IMR-90 (cell line): ENCODE data around the gene INTS11. TPM values are rescaled to one million over a fixed set of nuclear protein-coding genes. Genes with fewer than 3 reads are reported as not detected.

Experiments
- ATAC-seq: fragments of 200-7000 bp; cut with Tn5 transposase; 2 replicates; pipeline ENCODE4 v1.9.1; 2020; ENCODE audit warnings: low read depth, mild to moderate bottlenecking, moderate library complexity
- BruUV-seq: library from RNA; stranded (reverse); fragments of 400-500 nt; replicated peaks from 2 replicates; lab custom pipeline; 2021; lab: Mats Ljungman, UMichigan
- CTCF ChIA-PET: fragments of 300-600 bp; formaldehyde crosslinking; extraction: SDS; loops from one replicate; lab custom pipeline; 2021; ENCODE audit warnings: antibody characterized with exemption; lab: Yijun Ruan, JAX
- POLR2A ChIA-PET: fragments of 300-600 bp; sonication (Branson Sonifier 250); formaldehyde crosslinking; loops from one replicate; lab custom pipeline; 2022; ENCODE audit warnings: antibody characterized with exemption; ENCODE audit not compliant: unreplicated experiment; lab: Charles Lee
- DNase-seq: peaks from one replicate; pipeline ENCODE4 v3.0.0; 2013
- H2AFZ ChIP-seq: replicated peaks from 2 replicates; pipeline ENCODE3; 2013; ENCODE audit warnings: low read length, mild to moderate bottlenecking; ENCODE audit not compliant: poor library complexity
- H2AK5ac ChIP-seq: 2 replicates; pipeline ENCODE4 v1.6.1; 2013; ENCODE audit warnings: low read depth, low read length, inconsistent platforms
- H2AK9ac ChIP-seq: replicated peaks from 2 replicates; pipeline ENCODE3; 2013; ENCODE audit warnings: mild to moderate bottlenecking, low read depth, low read length, moderate library complexity; ENCODE audit not compliant: poor library complexity
- H2BK120ac ChIP-seq: 2 replicates; pipeline ENCODE4 v1.6.1; 2013; ENCODE audit warnings: low read depth, low read length, inconsistent platforms
- H2BK15ac ChIP-seq: 3 replicates; pipeline ENCODE4 v1.6.1; 2013; ENCODE audit warnings: low read depth, low read length, inconsistent platforms
- H2BK20ac ChIP-seq: 2 replicates; pipeline ENCODE4 v1.6.1; 2013; ENCODE audit warnings: low read depth, mild to moderate bottlenecking, inconsistent platforms, low read length, moderate library complexity
- H2BK5ac ChIP-seq: 2 replicates; pipeline ENCODE4 v1.6.1; 2013; ENCODE audit warnings: mild to moderate bottlenecking, low read depth, low read length, inconsistent platforms; ENCODE audit not compliant: poor library complexity, severe bottlenecking
- H3K14ac ChIP-seq: replicated peaks from 2 replicates; pipeline ENCODE4 v1.6.1; 2013; ENCODE audit warnings: low read depth, low read length, inconsistent platforms
- H3K18ac ChIP-seq: 2 replicates; pipeline ENCODE4 v1.6.1; 2013; ENCODE audit warnings: low read depth, low read length, control low read depth
- H3K23ac ChIP-seq: 2 replicates; pipeline ENCODE4 v1.6.1; 2013; ENCODE audit warnings: low read depth, low read length, inconsistent platforms
- H3K27ac ChIP-seq: 2 replicates; pipeline ENCODE4 v1.5.1; 2013; ENCODE audit warnings: mild to moderate bottlenecking, control low read depth, low read length; ENCODE audit not compliant: insufficient read depth
- H3K27me3 ChIP-seq: 2 replicates; pipeline ENCODE4 v1.6.1; 2013; ENCODE audit warnings: low read length; ENCODE audit not compliant: control insufficient read depth, insufficient read depth
- H3K36me3 ChIP-seq: 2 replicates; pipeline ENCODE4 v1.6.1; 2013; ENCODE audit warnings: low read length, mixed read lengths; ENCODE audit not compliant: control insufficient read depth, insufficient read depth
- H3K4ac ChIP-seq: 2 replicates; pipeline ENCODE4 v1.6.1; 2013; ENCODE audit warnings: low read depth, low read length, inconsistent platforms
- H3K4me1 ChIP-seq: 2 replicates; pipeline ENCODE4 v1.6.1; 2013; ENCODE audit warnings: low read length, mixed read lengths; ENCODE audit not compliant: control insufficient read depth, insufficient read depth
- H3K4me2 ChIP-seq: 2 replicates; pipeline ENCODE4 v1.6.1; 2013; ENCODE audit warnings: low read depth, mild to moderate bottlenecking, control low read depth, low read length, moderate library complexity
- H3K4me3 ChIP-seq: 2 replicates; pipeline ENCODE4 v1.5.1; 2013; ENCODE audit warnings: low read depth, mild to moderate bottlenecking, control low read depth, low read length, moderate library complexity; ENCODE audit not compliant: insufficient read depth
- H3K56ac ChIP-seq: 2 replicates; pipeline ENCODE4 v1.6.1; 2013; ENCODE audit warnings: low read length, inconsistent platforms; ENCODE audit not compliant: insufficient read depth; ENCODE audit errors: extremely low read depth
- H3K79me1 ChIP-seq, 2 experiments: 2 replicates each; pipeline ENCODE4 v1.6.1; 2013; ENCODE audit warnings: low read length in 2 of 2, inconsistent platforms in 1 of 2, low read depth in 1 of 2
- H3K9ac ChIP-seq: 2 replicates; pipeline ENCODE4 v1.6.1; 2013; ENCODE audit warnings: low read depth, low read length, control low read depth
- H3K9me1 ChIP-seq: 2 replicates; pipeline ENCODE4 v1.6.1; 2013; ENCODE audit warnings: low read length, inconsistent platforms; ENCODE audit not compliant: insufficient read depth
- H3K9me3 ChIP-seq: 2 replicates; pipeline ENCODE4 v1.6.1; 2013; ENCODE audit warnings: low read length; ENCODE audit not compliant: control insufficient read depth, insufficient read depth
- H4K20me1 ChIP-seq: 2 replicates; pipeline ENCODE4 v1.6.1; 2013; ENCODE audit warnings: low read length, inconsistent platforms; ENCODE audit not compliant: insufficient read depth
- H4K5ac ChIP-seq: 2 replicates; pipeline ENCODE4 v1.6.1; 2013; ENCODE audit warnings: mild to moderate bottlenecking, low read depth, low read length, control low read depth
- H4K8ac ChIP-seq, 2 experiments: 2 replicates each; pipeline ENCODE4 v1.6.1; 2013; ENCODE audit warnings: low read depth in 2 of 2, low read length in 2 of 2, control low read depth in 1 of 2, inconsistent platforms in 1 of 2
- H4K91ac ChIP-seq: 2 replicates; pipeline ENCODE4 v1.6.1; 2013; ENCODE audit warnings: low read depth, low read length, inconsistent platforms; ENCODE audit not compliant: insufficient read depth
- BHLHE40 ChIP-seq: fragments of 150-350 bp; IDR thresholded peaks from 2 replicates; pipeline ENCODE4 v1.6.1; 2016; ENCODE audit warnings: mild to moderate bottlenecking, low read depth, low read length
- CEBPB ChIP-seq: IDR thresholded peaks from 2 replicates; pipeline ENCODE4 v1.6.1; 2012; ENCODE audit warnings: low read depth, low read length, improper control_type of control experiment
- CHD1 ChIP-seq: IDR thresholded peaks from 2 replicates; pipeline ENCODE4 v1.6.1; 2012; ENCODE audit warnings: low read depth, low read length, improper control_type of control experiment
- MAFK ChIP-seq: IDR thresholded peaks from 2 replicates; pipeline ENCODE4 v1.6.1; 2012; ENCODE audit warnings: low read depth, low read length, improper control_type of control experiment
- MAZ ChIP-seq: IDR thresholded peaks from 2 replicates; pipeline ENCODE4 v1.6.1; 2012; ENCODE audit warnings: low read depth, mild to moderate bottlenecking, low read length, improper control_type of control experiment, moderate library complexity, borderline replicate concordance
- MXI1 ChIP-seq: IDR thresholded peaks from 2 replicates; pipeline ENCODE4 v1.6.1; 2012; ENCODE audit warnings: low read depth, mild to moderate bottlenecking, low read length, moderate library complexity, borderline replicate concordance
- NFE2L2 ChIP-seq: fragments of 150-350 bp; IDR thresholded peaks from 2 replicates; pipeline ENCODE4 v1.6.1; 2016; ENCODE audit warnings: low read depth, mild to moderate bottlenecking, low read length
- POLR2A ChIP-seq: IDR thresholded peaks from 2 replicates; pipeline ENCODE4 v1.6.1; 2012; ENCODE audit warnings: mild to moderate bottlenecking, low read depth, low read length
- RAD21 ChIP-seq: IDR thresholded peaks from 2 replicates; pipeline ENCODE4 v1.6.1; 2012; ENCODE audit warnings: low read length, improper control_type of control experiment
- RCOR1 ChIP-seq: IDR thresholded peaks from 2 replicates; pipeline ENCODE4 v1.6.1; 2012; ENCODE audit warnings: mild to moderate bottlenecking, low read length, improper control_type of control experiment; ENCODE audit not compliant: insufficient replicate concordance
- RFX5 ChIP-seq: IDR thresholded peaks from 2 replicates; pipeline ENCODE4 v1.8.0; 2012; ENCODE audit warnings: low read depth, mild to moderate bottlenecking, low read length, moderate library complexity
- SMC3 ChIP-seq: fragments of 150-350 bp; IDR thresholded peaks from 2 replicates; pipeline ENCODE4 v1.6.1; 2016; ENCODE audit warnings: low read depth, mild to moderate bottlenecking, antibody characterized with exemption, low read length, moderate library complexity
- USF2 ChIP-seq: fragments of 150-350 bp; IDR thresholded peaks from 2 replicates; pipeline ENCODE4 v1.6.1; 2017; ENCODE audit warnings: mild to moderate bottlenecking, antibody characterized with exemption, low read length, low read depth
- WGBS, 2 experiments: methylation state at CpG; one replicate each; pipeline versions ENCODE4 v1.1.5 to v1.1.7; 2013; ENCODE audit warnings: missing lambda C conversion rate in 2 of 2; ENCODE audit not compliant: insufficient read length in 1 of 2; ENCODE audit errors: extremely low coverage in 2 of 2; 5-methylcytosine and 5-hydroxymethylcytosine counted together
- dilution Hi-C: fragments of 300-500 bp; cut with HindIII; formaldehyde crosslinking; loops from one replicate; pipeline ENCODE4 v1.14.3; 2018; ENCODE audit warnings: low sequenced_read_pairs; ENCODE audit not compliant: unreplicated experiment
- in situ Hi-C: fragments of 300-500 bp; cut with MboI; formaldehyde crosslinking; loops from 3 replicates; pipeline ENCODE4 v1.14.3; 2019; ENCODE audit warnings: low sequenced_read_pairs, inconsistent platforms, mixed read lengths
- intact Hi-C: fragments of 100-400 bp; cut with micrococcal nuclease; formaldehyde crosslinking; loops from 2 replicates; pipeline ENCODE4 v1.10.0; 2022
- polyA plus RNA-seq, 3 experiments: library from polyadenylated mRNA; depleted of rRNA; stranded (reverse); fragments of >200 nt; gene quantifications; 2 replicates each; pipeline ENCODE4 v1.2.3, GENCODE V29; 2012; ENCODE audit warnings: low replicate concordance in 1 of 3
- total RNA-seq: library from RNA; depleted of rRNA; stranded (reverse); fragments of >200 nt; gene quantifications from 2 replicates; pipeline ENCODE4 v1.2.3, GENCODE V29; 2012
- TF ChIP-seq, protein P1 (sequence below): fragments of 150-350 bp; IDR thresholded peaks from 2 replicates; pipeline ENCODE4 v1.6.1; 2016; ENCODE audit warnings: low read depth, mild to moderate bottlenecking, low read length, moderate library complexity, borderline replicate concordance
- TF ChIP-seq, protein P2 (sequence below): conservative IDR thresholded peaks from 2 replicates; pipeline ENCODE4 v1.5.1; 2012; ENCODE audit warnings: mild to moderate bottlenecking, low read depth, low read length, improper control_type of control experiment

Gene INTS11
- total and polyA plus RNA-seq, 2 of the 4 experiments (the other 2 are of a cell fraction): 56.1 to 123 TPM

GRCh38 chr1:1287288-1288110, 37.0 kb downstream of the INTS11 start:
- Histone ChIP-seq H3K27ac (no peak overlapping the region), H3K36me3 (peaks cover 2% of the 10 kb centered on the region; the same call in 1 of the 2 replicates), H3K9me1 (peaks cover under 1% of the 10 kb centered on the region; the same call in 1 of the 2 replicates), H3K14ac (no peak overlapping the region), H3K9ac (no peak overlapping the region), H3K4me3 (no peak overlapping the region), H2BK5ac (no peak overlapping the region), H2AK9ac (no peak overlapping the region), H3K18ac (no peak overlapping the region), H3K56ac (no peak overlapping the region), H3K9me3 (no peaks in the 10 kb centered on the region), H4K5ac (no peak overlapping the region), H2BK20ac (no peak overlapping the region), H2AK5ac (no peak overlapping the region), H4K8ac (no peak overlapping the region), H3K4ac (no peak overlapping the region), H4K20me1 (peaks cover 6% of the 10 kb centered on the region; the same call in 1 of the 2 replicates), H3K27me3 (no peaks in the 10 kb centered on the region), H3K23ac (no peak overlapping the region), H3K79me1 (no peaks in the 10 kb centered on the region), H2BK15ac (no peak overlapping the region), H2AFZ (no peak overlapping the region), H3K4me2 (no peak overlapping the region), H3K4me1 (no peaks in the 10 kb centered on the region; the same call in 1 of the 2 replicates), H2BK120ac (no peak overlapping the region), H4K91ac (no peak overlapping the region)
- POLR2A ChIA-PET: no interaction called here
- dilution Hi-C loops (no loop called here), intact Hi-C loops (no loop called here), in situ Hi-C loops (no loop called here)
- CTCF ChIA-PET: interaction anchor here (0.9 kb wide), 1 partner anchor 165 kb away, joined by 4 read pairs; no protein-coding TSS in a partner anchor
- DNase-seq (no peak), ATAC-seq (no peak)
- no TSS peak for BruUV-seq
- 83% methylated on average over 15 of the region's 46 CpGs; no CpG with 5 or more reads in 1 of the 2 experiments for WGBS, 2 experiments
- TF ChIP-seq CEBPB (no peak), RCOR1 (no peak), CHD1 (no peak), MAFK (no peak), MAZ (no peak), SMC3 (no peak), USF2 (no peak), RFX5 (no peak), RAD21 (no peak), NFE2L2 (no peak), MXI1 (no peak), BHLHE40 (no peak), POLR2A (no peak)
- TF ChIP-seq, protein P1, sequence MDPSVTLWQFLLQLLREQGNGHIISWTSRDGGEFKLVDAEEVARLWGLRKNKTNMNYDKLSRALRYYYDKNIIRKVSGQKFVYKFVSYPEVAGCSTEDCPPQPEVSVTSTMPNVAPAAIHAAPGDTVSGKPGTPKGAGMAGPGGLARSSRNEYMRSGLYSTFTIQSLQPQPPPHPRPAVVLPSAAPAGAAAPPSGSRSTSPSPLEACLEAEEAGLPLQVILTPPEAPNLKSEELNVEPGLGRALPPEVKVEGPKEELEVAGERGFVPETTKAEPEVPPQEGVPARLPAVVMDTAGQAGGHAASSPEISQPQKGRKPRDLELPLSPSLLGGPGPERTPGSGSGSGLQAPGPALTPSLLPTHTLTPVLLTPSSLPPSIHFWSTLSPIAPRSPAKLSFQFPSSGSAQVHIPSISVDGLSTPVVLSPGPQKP: no peak
- TF ChIP-seq, protein P2, sequence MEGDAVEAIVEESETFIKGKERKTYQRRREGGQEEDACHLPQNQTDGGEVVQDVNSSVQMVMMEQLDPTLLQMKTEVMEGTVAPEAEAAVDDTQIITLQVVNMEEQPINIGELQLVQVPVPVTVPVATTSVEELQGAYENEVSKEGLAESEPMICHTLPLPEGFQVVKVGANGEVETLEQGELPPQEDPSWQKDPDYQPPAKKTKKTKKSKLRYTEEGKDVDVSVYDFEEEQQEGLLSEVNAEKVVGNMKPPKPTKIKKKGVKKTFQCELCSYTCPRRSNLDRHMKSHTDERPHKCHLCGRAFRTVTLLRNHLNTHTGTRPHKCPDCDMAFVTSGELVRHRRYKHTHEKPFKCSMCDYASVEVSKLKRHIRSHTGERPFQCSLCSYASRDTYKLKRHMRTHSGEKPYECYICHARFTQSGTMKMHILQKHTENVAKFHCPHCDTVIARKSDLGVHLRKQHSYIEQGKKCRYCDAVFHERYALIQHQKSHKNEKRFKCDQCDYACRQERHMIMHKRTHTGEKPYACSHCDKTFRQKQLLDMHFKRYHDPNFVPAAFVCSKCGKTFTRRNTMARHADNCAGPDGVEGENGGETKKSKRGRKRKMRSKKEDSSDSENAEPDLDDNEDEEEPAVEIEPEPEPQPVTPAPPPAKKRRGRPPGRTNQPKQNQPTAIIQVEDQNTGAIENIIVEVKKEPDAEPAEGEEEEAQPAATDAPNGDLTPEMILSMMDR: no peak
